H1 (cell line): ENCODE results near the gene MMP19. TPM values are rescaled to one million over a fixed set of nuclear protein-coding genes. Genes with fewer than 3 reads are reported as not detected.

Experiments
- EZH2 ChIP-seq: fragments of 200-600 bp; sonication (generic); IDR thresholded peaks from 2 replicates; pipeline ENCODE4 v1.7.1; 2012; ENCODE audit warnings: low read depth, mild to moderate bottlenecking, moderate library complexity, low read length, inconsistent platforms; ENCODE audit not compliant: severe bottlenecking
- GABPA ChIP-seq: IDR thresholded peaks from 2 replicates; pipeline ENCODE4 v1.6.1; 2011; ENCODE audit warnings: mild to moderate bottlenecking, low read length, moderate library complexity, borderline replicate concordance; ENCODE audit not compliant: insufficient read depth
- HDAC6 ChIP-seq: IDR thresholded peaks from one replicate; pipeline ENCODE4 v1.7.1; 2012; ENCODE audit warnings: low read depth, mild to moderate bottlenecking, inconsistent platforms, low read length, moderate library complexity
- ZNF274 ChIP-seq: IDR thresholded peaks from 2 replicates; pipeline ENCODE4 v1.7.0; 2012; ENCODE audit warnings: low read length, borderline replicate concordance; ENCODE audit errors: extremely low read depth
- polyA plus RNA-seq, 7 experiments: library from polyadenylated mRNA; depleted of rRNA in 3 of 7; stranded (reverse) in 5 of 7; unstranded in 2 of 7; fragments of >200 nt in 5 of 7; fragments of 200-250 nt in 2 of 7; gene quantifications; 1 replicate in 5 of 7; 2 replicates in 1 of 7; 4 replicates in 1 of 7; pipeline versions ENCODE4 v1.2.1 to v1.2.3, GENCODE V29; 2011 to 2013; ENCODE audit warnings: missing spikeins in 2 of 7, mixed read lengths in 2 of 7
- total RNA-seq: library from RNA; stranded (reverse); fragmentation: NEBNext Ultra II Directional; extraction: Animal tissue kit (Norgen Biotek cat#: 25700); gene quantifications from 2 replicates; pipeline ENCODE4 v1.2.1, GENCODE V29; 2021
- TF ChIP-seq, protein P1 (sequence below): fragments of 300-600 bp; sonication (generic); IDR thresholded peaks from 2 replicates; pipeline ENCODE4 v1.7.1; 2012; ENCODE audit warnings: low read length, moderate library complexity, mild to moderate bottlenecking, inconsistent platforms; ENCODE audit not compliant: insufficient replicate concordance

MMP19 gene
- total and polyA plus RNA-seq, 2 of the 8 experiments (the other 6 are each of a cell fraction or from before 2014, with no cell fraction given): 2.7 to 3.3 TPM

- TF ChIP-seq, protein P1, sequence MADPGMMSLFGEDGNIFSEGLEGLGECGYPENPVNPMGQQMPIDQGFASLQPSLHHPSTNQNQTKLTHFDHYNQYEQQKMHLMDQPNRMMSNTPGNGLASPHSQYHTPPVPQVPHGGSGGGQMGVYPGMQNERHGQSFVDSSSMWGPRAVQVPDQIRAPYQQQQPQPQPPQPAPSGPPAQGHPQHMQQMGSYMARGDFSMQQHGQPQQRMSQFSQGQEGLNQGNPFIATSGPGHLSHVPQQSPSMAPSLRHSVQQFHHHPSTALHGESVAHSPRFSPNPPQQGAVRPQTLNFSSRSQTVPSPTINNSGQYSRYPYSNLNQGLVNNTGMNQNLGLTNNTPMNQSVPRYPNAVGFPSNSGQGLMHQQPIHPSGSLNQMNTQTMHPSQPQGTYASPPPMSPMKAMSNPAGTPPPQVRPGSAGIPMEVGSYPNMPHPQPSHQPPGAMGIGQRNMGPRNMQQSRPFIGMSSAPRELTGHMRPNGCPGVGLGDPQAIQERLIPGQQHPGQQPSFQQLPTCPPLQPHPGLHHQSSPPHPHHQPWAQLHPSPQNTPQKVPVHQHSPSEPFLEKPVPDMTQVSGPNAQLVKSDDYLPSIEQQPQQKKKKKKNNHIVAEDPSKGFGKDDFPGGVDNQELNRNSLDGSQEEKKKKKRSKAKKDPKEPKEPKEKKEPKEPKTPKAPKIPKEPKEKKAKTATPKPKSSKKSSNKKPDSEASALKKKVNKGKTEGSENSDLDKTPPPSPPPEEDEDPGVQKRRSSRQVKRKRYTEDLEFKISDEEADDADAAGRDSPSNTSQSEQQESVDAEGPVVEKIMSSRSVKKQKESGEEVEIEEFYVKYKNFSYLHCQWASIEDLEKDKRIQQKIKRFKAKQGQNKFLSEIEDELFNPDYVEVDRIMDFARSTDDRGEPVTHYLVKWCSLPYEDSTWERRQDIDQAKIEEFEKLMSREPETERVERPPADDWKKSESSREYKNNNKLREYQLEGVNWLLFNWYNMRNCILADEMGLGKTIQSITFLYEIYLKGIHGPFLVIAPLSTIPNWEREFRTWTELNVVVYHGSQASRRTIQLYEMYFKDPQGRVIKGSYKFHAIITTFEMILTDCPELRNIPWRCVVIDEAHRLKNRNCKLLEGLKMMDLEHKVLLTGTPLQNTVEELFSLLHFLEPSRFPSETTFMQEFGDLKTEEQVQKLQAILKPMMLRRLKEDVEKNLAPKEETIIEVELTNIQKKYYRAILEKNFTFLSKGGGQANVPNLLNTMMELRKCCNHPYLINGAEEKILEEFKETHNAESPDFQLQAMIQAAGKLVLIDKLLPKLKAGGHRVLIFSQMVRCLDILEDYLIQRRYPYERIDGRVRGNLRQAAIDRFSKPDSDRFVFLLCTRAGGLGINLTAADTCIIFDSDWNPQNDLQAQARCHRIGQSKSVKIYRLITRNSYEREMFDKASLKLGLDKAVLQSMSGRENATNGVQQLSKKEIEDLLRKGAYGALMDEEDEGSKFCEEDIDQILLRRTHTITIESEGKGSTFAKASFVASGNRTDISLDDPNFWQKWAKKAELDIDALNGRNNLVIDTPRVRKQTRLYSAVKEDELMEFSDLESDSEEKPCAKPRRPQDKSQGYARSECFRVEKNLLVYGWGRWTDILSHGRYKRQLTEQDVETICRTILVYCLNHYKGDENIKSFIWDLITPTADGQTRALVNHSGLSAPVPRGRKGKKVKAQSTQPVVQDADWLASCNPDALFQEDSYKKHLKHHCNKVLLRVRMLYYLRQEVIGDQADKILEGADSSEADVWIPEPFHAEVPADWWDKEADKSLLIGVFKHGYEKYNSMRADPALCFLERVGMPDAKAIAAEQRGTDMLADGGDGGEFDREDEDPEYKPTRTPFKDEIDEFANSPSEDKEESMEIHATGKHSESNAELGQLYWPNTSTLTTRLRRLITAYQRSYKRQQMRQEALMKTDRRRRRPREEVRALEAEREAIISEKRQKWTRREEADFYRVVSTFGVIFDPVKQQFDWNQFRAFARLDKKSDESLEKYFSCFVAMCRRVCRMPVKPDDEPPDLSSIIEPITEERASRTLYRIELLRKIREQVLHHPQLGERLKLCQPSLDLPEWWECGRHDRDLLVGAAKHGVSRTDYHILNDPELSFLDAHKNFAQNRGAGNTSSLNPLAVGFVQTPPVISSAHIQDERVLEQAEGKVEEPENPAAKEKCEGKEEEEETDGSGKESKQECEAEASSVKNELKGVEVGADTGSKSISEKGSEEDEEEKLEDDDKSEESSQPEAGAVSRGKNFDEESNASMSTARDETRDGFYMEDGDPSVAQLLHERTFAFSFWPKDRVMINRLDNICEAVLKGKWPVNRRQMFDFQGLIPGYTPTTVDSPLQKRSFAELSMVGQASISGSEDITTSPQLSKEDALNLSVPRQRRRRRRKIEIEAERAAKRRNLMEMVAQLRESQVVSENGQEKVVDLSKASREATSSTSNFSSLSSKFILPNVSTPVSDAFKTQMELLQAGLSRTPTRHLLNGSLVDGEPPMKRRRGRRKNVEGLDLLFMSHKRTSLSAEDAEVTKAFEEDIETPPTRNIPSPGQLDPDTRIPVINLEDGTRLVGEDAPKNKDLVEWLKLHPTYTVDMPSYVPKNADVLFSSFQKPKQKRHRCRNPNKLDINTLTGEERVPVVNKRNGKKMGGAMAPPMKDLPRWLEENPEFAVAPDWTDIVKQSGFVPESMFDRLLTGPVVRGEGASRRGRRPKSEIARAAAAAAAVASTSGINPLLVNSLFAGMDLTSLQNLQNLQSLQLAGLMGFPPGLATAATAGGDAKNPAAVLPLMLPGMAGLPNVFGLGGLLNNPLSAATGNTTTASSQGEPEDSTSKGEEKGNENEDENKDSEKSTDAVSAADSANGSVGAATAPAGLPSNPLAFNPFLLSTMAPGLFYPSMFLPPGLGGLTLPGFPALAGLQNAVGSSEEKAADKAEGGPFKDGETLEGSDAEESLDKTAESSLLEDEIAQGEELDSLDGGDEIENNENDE: no peak
- no peak for TF ChIP-seq EZH2
- TF ChIP-seq GABPA: no peak
- TF ChIP-seq ZNF274: no peak
- no peak for TF ChIP-seq HDAC6
These were observed 30.6 kb downstream of the MMP19 start (continued) for GRCh38 chr12:55812088-55812487.
